Fibroblast of upper back skin (primary cell): ENCODE results near the gene MAD1L1.

Source experiments
- DNase-seq: peaks from one replicate; pipeline ENCODE4 v3.0.0-alpha.2; 2013

The MAD1L1 gene

GRCh38 chr7:2099048-2099957 is 133.4 kb downstream of the MAD1L1 start:
- peak; percentile 21 for DNase-seq

- DNase-seq, result no peak
Observed at GRCh38 chr7:2098496-2098895, 134.2 kb downstream of the MAD1L1 start.

- DNase-seq, result no peak
Observed at GRCh38 chr7:2098056-2098455, 134.7 kb downstream of the MAD1L1 start.

- DNase-seq, result no peak
Observed at GRCh38 chr7:2097492-2097891, 135.3 kb downstream of the MAD1L1 start.

- DNase-seq, result no peak
Observed at GRCh38 chr7:2096692-2097387, 135.9 kb downstream of the MAD1L1 start.

GRCh38 chr7:2095436-2095835 is 137.3 kb downstream of the MAD1L1 start:
- no peak for DNase-seq

GRCh38 chr7:2094454-2095045 is 138.2 kb downstream of the MAD1L1 start:
- DNase-seq, result no peak

GRCh38 chr7:2093843-2094220 is 138.9 kb downstream of the MAD1L1 start:
- DNase-seq, result no peak

GRCh38 chr7:2093215-2093842 is 139.4 kb downstream of the MAD1L1 start:
- DNase-seq, result no peak

- no peak for DNase-seq
Observed at GRCh38 chr7:2092279-2092678, 140.5 kb downstream of the MAD1L1 start.

- no peak for DNase-seq
Observed at GRCh38 chr7:2090526-2091520, 141.9 kb downstream of the MAD1L1 start.

- DNase-seq, result no peak
Observed at GRCh38 chr7:2088801-2089200, 143.9 kb downstream of the MAD1L1 start.

- no peak for DNase-seq
Observed at GRCh38 chr7:2087744-2088143, 145.0 kb downstream of the MAD1L1 start.

GRCh38 chr7:2086229-2086628 is 146.5 kb downstream of the MAD1L1 start:
- no peak for DNase-seq

GRCh38 chr7:2085804-2086203 is 146.9 kb downstream of the MAD1L1 start:
- DNase-seq, result no peak

- DNase-seq, result no peak
Observed at GRCh38 chr7:2084781-2085505, 147.8 kb downstream of the MAD1L1 start.

GRCh38 chr7:2084331-2084730 is 148.4 kb downstream of the MAD1L1 start:
- no peak for DNase-seq

- no peak for DNase-seq
Observed at GRCh38 chr7:2083362-2083761, 149.4 kb downstream of the MAD1L1 start.

- DNase-seq, result peak; percentile 80
Observed at GRCh38 chr7:2082139-2082998, 150.4 kb downstream of the MAD1L1 start.

- DNase-seq, result no peak
Observed at GRCh38 chr7:2081526-2082135, 151.1 kb downstream of the MAD1L1 start.
